ENCODE results near the gene UBQLN1.

- TF ChIP-seq POLR2A (IDR thresholded peaks at IDR 0.05; ENCODE audit: low read depth) = no peak
- TF ChIP-seq POLR2AphosphoS5 (IDR thresholded peaks at IDR 0.05) = no peak
- TF ChIP-seq CTCF (IDR thresholded peaks at IDR 0.05) = no peak
- TF ChIP-seq EP300 (IDR thresholded peaks at IDR 0.05) = no peak
These were observed 27.5 kb downstream of the UBQLN1 start for GRCh38 chr9:83680233-83680632.
